Hepatic stellate cell (primary cell): ENCODE results near the gene MCF2L.

Experiments
- DNase-seq: peaks from one replicate; pipeline ENCODE4 v3.0.0; 2011; ENCODE audit warnings: low spot score

MCF2L gene

DNA sequence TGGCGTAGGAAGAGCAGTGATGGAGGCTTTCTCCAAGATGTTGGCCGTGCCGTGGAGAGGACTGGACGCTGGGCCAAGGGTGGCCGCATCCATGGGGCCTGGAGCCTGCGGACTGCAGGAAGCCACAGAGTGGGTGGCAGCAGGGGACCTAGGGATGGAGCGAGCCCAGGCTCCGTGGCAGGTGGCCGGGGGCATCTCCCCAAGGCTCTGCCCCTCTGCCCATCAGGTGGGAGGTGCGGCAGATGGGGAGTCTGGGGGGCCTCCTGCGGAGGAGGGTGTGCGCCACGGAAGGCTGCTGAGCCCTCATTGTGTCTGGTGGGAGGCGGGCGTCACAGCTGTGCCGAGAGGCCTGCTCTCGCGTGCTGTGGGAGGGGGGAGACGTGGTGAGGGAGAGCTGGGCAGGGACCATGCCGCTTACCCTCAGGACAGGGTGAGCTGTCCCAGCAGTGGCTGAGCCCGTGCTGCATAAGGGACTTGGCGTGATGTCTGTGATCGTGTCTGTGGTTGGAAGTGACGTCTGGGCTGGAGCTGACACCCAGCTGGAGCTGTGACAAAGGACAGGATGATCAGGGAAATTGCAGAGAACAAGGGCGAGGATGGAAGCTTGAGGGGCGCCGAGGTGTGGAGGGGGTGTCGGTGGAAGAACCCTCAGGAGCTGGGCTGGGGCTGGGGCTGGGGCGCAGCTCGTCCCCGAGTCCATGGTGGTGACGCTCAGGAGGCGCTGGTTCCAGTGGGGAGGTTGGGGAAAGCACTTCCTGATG lies 13.4 kb downstream of the MCF2L start:
- DNase-seq: no peak

DNA sequence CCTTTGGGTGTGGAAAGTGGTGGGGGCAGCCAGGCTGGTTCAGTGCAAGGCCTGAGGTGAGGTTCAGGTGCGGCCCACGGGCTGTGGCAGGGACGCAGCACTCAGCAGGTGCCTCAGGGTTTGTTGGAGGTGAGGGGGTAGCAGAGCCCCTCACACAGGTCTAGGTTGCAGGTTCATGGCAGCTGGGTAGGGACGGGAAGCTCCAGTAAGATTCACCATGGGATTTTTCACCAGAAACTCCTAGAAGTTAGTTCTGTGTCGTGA lies 14.0 kb downstream of the MCF2L start:
- DNase-seq: no peak

DNA sequence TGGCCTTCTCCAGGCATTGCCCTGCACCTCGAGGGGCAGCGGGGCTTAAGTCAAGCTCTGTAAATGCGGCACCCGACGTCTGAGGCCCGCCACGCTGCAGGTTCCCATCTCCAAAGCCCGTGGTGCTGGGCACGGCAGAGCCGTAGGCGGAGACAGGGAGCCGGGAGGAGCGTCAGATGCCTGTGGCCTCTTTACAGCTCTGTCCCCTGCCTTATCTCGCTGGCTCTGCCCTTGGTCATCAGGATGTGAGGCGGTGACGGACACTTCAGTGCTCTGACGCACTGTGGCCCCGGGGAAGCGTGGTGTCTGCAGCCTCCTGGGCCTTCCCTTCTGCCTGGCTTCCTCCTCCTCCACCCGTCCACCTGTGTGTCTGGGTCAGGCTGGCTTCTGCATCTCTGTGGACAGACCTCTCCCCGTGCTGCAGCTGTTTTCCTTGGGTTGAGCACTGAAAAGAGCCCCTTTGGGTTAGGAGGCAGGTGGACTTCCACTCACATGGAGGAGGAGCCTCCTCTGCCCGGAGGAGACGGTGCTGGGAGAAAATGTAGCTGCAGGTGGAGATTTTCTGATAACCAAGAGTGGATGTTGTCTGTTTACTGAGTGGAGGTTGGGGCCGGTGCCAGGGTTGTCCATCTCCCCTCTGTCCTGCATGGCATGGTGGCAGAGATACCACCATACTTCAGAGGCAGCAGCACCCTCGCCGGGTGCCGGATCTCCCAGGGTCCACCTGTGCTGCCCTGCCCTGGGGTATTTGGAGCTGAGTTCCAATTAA lies 14.6 kb downstream of the MCF2L start:
- no peak for DNase-seq

DNA sequence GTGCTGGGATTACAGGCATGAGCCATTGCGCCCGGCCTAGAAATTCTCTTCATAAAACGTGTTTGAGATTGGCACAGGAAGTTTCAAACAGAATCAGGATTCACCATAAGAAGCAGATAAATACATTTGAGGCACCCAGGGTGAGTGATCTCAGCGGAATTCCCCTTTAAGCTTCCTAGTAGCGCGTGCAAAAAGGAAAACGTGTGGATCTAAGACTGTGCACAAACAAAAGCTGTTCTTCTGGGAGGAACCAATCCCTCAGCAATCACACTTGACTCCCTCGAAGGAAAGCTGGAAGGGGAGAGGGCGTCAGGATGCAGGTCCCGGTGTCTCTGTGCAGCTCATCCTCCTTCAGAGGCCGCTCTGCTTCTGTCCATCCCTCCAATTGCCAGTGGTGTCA lies 15.5 kb downstream of the MCF2L start:
- no peak for DNase-seq

DNA sequence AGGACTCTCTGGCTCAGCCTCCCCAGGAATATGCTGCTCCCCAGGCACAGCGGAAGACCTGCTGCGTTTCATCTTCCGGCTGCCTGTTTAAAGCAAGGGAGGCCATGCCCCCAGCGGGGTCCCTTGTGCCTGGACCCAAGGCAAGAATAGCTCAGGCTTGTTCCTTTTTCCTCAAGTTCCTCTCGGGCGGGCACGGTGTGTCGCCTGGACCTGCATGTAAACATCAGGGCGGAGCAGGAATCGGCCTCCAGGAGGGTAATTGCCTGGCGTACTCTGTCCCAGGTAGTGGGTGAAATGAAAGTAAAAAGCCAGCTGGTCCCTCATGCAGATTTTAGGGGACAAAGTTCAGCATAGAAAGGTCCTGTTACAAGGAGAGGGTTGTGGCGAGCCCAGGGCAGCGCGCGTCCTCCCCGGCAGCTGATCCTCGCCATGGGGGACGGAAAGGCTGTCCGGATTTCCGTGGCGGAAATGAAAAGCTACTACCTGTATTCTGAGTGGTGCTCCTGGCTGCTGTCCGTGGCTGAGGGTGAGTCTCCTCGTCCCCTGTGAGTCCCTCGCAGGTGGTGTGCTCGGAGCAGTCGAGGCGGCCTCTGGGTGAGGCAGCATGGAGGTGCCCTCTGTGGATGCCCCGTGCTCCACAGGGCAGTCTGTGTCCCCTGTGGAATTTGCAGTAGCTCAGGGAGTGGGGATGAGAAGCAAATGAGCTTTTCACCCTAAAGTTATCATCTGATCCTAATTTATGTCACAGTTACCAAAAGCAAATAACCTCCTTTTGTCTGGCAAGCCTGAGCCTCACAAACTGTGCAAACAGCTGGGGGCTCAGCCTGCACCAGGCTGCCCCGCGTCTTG lies 16.2 kb downstream of the MCF2L start:
- no peak for DNase-seq

DNA sequence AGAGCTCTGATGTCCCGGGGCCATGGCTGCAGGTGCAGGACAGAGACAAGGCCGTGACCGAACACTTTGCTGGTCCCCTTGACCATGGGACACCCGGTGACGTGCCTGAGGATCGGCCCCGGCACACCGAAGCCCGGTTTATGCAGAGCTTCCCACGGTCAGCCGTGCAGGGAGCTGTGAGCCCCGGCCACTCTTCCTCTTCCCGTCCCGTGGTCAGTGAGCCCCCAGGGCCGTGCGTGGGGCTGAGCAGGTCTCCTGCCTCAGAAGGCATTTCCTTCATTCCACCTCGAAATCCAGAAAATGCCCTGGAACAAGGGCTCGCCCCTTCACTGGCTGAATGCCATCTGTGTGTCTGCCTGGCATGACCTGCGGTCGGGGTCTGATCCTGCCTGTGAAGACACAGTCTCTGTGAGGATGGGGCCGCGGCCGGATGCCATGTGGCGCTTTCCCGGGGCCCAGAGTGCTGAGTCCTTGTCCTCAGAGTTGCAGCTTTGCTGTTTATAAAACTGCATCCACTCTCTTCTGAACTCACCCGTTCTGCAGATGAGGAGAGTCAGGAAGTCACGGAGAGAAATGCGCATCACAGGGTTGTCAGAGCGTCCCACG lies 16.9 kb downstream of the MCF2L start:
- no peak for DNase-seq

DNA sequence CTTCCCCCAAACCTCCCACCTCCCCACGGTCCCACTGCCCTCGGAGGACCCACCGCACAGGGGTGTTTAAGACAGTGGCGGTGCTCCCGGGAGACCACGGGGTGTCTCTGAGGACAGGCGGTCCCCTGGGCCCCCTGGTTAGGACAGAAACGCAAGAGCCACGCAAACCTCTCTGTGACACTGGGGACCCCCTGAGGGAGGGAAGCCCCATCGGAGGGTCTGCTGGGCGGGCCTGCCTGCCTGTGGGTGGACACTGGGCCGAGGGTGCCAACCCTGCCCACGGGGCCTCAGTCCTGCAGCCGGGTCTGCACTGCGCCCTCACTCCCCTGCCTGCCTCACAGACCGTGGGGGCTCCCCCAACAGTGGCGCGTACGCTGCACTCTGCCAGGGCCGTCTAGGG lies 17.5 kb downstream of the MCF2L start:
- DNase-seq: no peak

DNA sequence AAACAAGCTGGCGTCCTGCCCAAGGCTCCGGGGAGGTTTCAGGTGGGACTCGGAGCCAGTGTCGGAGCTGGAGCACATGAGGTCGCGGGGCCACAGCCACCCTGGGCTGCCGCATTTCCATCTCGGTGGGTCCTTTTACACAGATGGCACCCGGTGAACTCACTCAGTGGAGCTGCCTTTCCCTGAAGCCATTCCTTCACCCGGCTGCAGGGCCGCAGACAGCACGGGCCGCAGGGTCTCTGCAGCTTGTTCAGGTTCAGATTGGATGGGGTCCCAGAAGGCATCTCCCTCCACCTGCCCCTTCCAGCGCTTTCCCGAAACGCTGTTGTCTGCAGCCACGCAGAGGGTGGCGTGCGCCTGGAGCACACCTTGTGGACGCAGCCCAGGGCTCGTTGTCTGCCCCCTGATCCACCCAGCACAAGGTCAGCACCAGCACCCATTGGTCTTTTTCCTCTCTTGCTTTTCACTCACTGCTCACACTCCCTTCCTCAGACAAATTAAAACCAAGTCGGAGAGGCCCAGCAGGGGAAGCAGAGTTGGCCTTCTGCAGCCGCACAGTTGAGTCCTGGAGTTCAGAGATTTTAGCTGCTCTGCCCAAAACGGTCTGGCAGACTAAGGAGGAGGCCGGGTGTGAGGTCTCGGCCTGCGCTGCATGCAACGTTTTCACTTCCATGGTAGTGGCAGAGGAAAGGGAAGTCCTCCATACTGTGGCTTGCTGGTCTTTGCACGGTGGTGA lies 18.1 kb downstream of the MCF2L start:
- no peak for DNase-seq

DNA sequence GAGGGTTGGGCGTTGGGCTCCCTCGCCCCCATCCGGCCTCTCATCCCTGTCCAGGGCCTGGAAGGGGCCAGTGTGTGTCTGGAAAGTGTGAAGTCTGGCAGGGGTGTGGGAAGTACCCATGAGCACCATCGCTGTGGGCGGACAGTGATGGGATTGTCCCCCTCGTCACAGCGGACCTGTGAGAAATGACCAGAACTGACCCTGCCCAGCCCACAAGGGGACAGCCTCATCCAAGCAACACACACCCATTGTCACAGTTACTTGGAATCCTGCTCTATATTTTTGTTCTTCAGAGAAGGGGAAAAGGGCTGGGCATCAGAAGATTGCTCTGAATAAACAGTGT lies 18.6 kb downstream of the MCF2L start:
- no peak for DNase-seq

DNA sequence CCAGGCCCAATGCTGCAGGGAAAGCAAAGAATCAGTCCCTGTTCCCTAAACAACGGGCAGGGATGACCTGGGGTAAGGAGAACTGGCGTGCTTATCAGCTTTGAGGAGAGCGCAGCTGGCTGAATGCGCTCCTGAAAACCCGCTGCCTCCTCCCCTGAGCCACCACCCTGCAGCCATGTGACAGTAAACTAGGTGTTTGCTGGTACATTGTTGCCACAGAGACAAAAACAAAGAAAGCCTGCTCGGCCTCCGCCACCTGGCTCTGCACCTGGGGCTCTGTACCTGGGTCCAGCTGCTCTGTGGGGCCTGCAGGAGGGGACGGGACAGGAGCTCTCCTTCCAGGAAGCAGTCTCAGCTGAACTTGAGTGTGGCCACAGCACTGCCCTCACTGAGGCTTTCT lies 21.8 kb downstream of the MCF2L start:
- DNase-seq: no peak

DNA sequence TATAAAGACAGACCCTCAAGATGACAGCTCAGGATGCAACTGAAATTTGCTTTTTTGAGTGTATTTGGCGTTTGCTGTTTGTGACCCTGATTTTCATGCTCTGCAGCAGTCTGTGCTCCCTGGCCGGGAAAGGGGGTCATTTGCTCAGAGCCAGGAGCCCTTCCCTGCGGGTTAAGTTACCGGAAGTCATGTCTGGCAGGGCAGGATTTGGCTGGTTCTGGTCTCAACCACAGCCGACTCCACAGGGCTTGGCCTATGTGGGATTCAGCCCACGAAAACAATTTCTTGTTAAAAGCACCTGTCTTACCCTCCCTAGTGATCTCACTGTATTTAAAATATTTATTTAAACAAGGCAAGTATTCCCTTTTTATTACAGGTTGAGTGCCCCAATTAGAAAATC lies 22.6 kb downstream of the MCF2L start:
- DNase-seq: no peak

DNA sequence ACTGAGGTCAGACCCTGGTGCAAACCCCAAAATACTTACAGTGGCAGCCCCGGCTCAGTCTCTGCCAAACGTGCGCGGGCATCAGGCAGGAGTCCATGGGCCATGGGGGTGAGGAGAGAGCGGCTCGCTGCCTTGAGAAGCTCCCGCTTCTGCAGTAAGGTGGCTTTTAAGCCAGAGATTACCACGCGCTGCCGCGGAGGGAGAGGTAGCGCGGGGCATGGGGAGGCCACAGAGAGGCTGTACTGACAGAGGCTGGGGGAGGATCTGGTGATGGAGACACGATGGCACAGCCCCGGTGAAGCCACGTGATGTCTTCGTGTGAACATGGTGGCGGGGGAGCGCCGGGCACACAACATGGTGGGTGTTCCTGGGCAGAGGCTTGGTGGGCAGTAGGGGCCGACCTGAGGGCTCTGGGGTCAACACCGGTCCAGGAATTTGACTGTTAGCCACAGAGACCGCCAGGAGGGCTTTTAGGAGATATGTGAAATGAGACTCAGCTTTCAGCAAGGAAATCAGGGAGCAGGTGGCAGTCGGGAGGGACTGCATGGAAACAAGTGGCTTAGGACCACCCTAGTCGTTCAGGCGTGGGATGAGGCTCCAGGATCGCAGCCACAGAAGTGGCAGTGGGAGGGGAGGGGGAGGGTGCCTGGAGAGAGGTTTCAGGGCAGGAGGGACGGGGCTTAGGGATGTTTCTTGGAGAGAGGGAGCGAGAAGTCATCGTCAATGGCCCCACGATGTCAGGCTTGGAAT lies 24.1 kb downstream of the MCF2L start:
- no peak for DNase-seq

DNA sequence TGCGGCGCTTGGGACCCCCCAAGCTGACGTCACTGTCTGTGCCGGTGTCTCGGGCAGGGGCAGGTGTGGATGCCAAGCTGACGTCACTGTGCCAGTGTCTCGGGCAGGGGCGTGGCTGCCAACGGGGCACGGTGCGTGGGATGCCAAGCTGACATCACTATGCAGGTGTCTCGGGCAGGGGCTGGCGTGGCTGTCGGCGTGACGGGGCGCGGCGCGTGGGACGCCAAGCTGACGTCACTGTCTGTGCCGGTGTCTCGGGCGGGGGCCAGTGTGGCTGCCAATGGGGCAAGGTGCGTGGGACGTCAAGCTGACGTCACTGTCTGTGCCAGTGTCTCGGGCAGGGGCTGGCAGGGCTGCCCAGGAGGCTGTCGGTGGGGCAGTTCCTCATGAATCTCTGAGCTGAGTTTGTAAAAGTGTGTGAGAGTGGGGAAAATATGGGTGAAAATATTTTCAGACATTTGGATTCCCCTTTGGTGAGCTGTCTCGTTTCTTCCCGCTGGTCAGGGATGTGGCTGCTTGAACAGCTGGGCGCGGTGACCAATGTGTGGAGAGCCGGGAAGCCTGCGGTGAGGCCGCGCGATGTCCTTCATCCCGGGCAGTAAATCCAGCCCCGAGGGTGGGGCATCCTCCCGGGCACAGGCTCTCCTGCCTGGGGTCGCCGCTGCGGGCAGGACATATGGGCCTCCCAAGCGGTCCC lies 25.2 kb downstream of the MCF2L start:
- no peak for DNase-seq

DNA sequence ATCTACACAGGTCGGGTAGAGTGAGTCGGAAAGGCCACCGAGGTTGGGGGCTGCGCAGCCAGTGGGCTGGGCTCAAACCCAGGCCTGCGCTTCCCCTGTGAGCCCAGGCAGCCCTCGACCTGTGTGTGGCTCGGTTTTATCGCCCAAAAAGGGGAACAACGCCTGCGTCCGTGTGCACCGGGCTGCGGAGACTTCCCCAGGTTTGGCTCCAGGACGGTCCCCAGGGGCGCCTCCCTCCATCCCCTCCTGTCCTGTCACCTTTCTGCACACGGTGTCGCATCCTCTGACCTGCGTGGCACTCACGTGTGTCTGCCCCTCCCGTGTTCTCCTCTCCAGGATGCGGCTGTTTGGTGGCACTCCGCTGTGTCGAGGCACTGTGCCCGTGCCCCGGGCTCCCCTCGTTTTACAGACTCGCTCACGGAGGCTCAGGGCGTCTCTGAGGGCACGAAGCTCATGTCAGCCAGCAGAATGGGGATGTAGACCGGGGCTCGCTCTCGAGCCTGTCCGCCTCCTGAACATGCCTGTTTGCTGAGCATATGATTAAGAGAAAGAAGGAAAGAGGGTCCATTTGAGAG lies 25.9 kb downstream of the MCF2L start:
- no peak for DNase-seq

DNA sequence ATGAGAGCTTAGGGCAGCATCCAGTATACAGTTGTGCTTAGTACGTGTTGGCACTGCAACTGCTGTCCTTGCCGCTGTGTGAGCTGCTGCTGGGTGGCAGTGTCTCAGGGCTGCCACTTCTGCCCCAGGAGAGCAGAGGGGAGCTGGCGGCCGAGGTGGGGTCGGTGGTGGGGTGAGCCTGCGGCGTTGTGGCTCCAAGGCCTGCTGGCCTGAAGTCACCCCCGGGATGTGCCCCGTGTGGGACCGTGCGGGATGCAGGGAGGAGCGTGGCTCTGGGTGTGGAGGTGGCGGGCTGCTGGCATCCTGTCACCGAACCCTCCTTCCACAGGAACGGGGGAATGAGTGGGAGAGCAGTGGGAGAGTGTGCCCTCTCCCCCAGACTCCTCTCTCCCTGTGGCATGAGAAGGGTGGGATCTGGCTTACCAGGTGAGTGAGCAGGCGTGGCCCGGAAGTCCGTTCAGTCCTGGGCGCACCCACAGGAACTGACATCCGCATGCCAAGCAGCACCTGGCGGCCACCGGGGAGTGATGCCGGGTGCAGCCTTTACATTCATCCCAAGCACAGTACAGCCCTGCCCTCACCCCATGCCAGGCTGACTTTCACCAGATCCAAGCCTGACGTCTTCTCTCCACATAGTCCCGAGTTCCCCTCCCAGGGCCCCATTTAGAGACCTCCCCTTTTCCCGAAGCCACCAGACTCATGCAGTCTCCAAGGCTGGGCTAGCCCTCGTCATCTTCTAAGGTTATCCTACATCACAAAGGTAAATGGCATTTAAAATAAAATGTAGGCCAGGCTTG lies 26.6 kb downstream of the MCF2L start:
- DNase-seq: no peak

DNA sequence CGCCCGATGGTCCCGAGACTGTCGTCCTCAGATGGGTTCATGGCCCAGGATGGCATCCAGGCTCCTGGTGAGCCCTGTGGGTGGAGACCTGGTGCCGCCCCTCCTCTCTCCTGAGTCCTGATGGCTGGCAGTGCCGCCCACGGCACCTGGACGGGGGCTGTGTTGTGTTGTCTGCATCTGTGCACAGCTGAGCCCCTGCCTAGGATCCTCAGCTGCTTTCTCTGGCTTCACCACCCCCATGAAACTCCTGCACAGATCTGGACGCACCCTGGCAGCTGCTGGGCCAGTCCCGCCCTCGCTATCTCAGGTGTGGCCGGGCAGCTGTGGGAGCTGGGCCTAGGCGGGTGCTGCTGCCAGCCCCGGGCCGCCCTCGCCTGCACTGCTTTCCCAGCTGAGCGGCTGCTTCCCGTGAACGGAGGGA lies 27.7 kb downstream of the MCF2L start:
- DNase-seq: no peak

DNA sequence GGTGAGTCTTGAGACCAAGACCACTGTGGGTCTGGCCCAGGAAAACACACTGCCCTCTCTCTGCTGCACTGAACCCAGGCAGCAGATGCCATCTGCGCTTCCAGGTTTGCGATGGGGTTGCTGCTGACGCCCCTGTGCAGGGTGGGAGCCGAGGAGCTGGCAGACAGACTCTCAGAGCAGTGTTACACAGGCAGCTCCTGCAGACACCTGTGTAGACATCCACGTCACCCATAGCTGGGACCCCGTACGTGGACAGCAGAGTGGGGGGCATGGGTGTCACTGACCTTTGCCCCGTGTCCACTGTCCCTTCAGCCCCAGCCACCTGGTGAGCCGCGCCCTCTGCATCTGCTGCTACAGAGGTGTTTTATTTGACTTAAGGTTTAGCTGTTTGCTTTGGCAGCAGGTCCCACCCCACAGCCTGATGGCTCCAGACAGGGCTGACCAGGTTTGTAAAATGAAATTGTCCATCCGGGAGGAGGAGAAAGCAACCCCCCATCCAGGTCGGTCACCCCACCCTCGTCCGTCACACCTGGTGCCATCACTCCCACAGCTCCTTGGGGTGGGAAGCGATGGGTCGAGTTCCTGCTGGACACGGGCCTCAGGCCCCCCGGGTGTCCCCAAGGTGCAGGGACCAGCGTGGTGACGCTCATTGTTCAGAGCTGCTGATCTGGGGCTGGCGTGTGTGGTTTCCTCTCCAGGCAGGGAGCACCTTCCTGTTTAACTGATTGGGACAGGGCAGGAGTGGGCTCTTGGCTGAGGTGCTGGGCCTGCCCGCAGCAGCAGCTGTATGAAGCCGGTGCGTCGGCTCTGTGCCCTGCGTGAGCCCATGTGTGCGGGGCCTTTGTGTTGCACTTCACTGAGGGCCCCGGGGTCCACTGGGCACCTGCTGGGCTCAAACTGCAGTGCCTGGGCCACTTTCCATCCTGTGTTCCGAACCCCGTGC lies 28.4 kb downstream of the MCF2L start:
- no peak for DNase-seq

DNA sequence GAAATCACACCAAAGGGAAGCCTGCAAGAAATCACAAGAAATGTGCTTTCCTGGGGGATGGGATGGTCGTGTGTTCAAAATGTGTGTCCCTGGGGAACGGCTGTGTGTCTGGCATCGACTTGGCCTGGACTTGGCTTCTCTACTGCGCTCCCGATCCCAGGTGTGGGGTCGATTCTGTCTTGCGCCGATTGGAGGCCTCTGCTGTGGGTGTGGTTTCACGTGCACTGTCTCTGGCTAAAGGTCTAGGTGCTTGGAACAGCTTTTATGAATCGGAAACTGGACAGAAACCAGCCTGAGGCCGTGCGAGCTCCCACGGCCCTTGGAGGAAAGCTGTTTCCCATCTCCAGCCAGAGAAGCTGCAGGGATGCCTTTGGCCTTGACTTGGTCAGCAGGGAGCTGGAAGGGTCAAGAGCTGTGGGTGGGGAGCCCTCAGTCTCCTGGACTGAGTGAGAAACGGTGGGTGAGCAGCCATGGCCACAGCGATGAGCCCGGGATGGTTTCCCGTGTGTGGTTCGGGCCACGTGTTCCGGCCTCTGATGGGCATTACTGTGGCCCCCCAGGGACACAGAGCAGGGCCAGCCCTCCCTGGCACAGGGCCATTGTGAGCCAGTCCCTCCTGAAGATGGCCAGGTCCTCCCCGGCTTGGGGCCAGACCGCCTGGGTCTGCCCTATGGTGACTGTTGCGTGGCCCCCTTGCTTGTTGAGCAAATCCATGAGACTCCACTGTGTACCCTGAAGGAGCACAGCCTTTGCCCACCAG lies 29.7 kb downstream of the MCF2L start:
- no peak for DNase-seq
